IMR-90 (cell line): ENCODE measurements around the gene CTBP2. TPM values are rescaled to one million over a fixed set of nuclear protein-coding genes. Genes with fewer than 3 reads are reported as not detected.

Experiments used
- BHLHE40 ChIP-seq: fragments of 150-350 bp; IDR thresholded peaks from 2 replicates; pipeline ENCODE4 v1.6.1; 2016; ENCODE audit warnings: mild to moderate bottlenecking, low read depth, low read length
- CEBPB ChIP-seq: IDR thresholded peaks from 2 replicates; pipeline ENCODE4 v1.6.1; 2012; ENCODE audit warnings: low read depth, low read length, improper control_type of control experiment
- CHD1 ChIP-seq: IDR thresholded peaks from 2 replicates; pipeline ENCODE4 v1.6.1; 2012; ENCODE audit warnings: low read depth, low read length, improper control_type of control experiment
- ELK1 ChIP-seq: fragments of 150-350 bp; IDR thresholded peaks from 2 replicates; pipeline ENCODE4 v1.6.1; 2016; ENCODE audit warnings: low read depth, mild to moderate bottlenecking, low read length, moderate library complexity, borderline replicate concordance
- RAD21 ChIP-seq: IDR thresholded peaks from 2 replicates; pipeline ENCODE4 v1.6.1; 2012; ENCODE audit warnings: low read length, improper control_type of control experiment
- RCOR1 ChIP-seq: IDR thresholded peaks from 2 replicates; pipeline ENCODE4 v1.6.1; 2012; ENCODE audit warnings: mild to moderate bottlenecking, low read length, improper control_type of control experiment; ENCODE audit not compliant: insufficient replicate concordance
- polyA plus RNA-seq, 3 experiments: library from polyadenylated mRNA; depleted of rRNA; stranded (reverse); fragments of >200 nt; gene quantifications; 2 replicates each; pipeline ENCODE4 v1.2.3, GENCODE V29; 2012; ENCODE audit warnings: low replicate concordance in 1 of 3
- total RNA-seq: library from RNA; depleted of rRNA; stranded (reverse); fragments of >200 nt; gene quantifications from 2 replicates; pipeline ENCODE4 v1.2.3, GENCODE V29; 2012

Gene CTBP2
- total and polyA plus RNA-seq, 2 of the 4 experiments (the other 2 are of a cell fraction) = 81.0 to 86.6 TPM

- TF ChIP-seq BHLHE40 (no peak), RCOR1 (no peak), ELK1 (no peak), CEBPB (no peak), CHD1 (no peak), RAD21 (no peak)
Observed at GRCh38 chr10:125159486-125159931, 854 bp downstream of the CTBP2 start (continued).
